Stimulated activated CD8-positive, alpha-beta memory T cell treated with anti-CD3 and anti-CD28 coated beads, Interleukin-7, amount 100 ng/mL, for 24 hours (primary cell): ENCODE results near the gene PCNT.

Experiments used
- DNase-seq: peaks from one replicate; pipeline ENCODE4 v3.0.0-alpha.2; 2020; ENCODE audit warnings: low read depth

Gene PCNT

DNA sequence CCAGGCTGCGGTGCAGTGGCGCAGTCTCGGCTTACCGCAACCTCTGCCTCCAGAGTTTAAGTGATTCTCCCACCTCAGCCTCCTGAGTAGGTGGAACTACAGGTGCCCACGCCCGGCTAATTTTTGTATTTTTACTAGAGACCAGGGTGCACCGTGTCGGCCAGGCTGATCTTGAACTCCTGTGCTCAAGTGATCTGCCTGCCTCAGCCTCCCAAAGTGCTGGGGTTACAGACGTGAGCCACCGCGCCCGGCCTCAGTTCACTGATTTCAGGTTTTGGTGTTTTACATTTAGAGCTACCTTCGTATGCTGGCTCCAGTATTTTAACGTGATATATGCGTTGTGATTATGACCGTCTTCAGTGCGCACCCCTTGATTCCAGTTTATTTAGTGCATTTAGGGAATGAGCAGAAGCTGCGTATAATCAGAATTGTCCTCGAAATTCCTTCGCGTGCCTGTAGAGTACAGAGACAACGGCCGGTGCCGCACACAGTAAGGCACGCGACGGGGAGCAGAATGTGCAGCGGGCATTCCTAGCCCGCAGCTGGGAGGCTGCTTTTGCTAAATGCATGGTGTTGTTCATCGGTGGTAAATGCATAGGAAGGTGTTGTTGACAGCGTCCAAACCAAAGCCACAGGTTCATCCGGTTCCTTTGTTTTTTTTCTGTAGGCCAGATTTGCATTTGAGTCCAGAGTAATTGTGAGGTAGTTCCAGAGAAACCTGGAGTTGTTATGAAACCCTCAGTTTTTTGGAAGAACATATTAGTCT lies 85.9 kb downstream of the PCNT start:
- DNase-seq = no peak

GRCh38 chr21:46410516-46410915 lies 86.6 kb downstream of the PCNT start:
- DNase-seq = no peak

GRCh38 chr21:46411236-46411635 lies 87.3 kb downstream of the PCNT start:
- no peak for DNase-seq

DNA sequence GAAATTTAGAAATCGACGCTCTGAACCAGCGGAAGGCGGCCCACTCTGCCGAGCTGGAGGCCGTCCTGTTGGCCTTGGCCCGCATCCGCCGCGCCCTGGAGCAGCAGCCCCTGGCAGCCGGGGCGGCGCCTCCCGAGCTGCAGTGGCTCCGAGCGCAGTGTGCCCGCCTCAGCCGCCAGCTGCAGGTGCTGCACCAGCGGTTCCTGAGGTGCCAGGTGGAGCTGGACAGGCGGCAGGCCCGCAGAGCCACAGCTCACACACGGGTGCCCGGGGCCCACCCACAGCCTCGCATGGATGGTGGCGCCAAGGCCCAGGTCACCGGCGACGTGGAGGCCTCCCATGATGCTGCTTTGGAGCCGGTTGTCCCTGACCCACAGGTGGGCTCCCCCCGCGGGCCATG lies 87.7 kb downstream of the PCNT start:
- no peak for DNase-seq

DNA sequence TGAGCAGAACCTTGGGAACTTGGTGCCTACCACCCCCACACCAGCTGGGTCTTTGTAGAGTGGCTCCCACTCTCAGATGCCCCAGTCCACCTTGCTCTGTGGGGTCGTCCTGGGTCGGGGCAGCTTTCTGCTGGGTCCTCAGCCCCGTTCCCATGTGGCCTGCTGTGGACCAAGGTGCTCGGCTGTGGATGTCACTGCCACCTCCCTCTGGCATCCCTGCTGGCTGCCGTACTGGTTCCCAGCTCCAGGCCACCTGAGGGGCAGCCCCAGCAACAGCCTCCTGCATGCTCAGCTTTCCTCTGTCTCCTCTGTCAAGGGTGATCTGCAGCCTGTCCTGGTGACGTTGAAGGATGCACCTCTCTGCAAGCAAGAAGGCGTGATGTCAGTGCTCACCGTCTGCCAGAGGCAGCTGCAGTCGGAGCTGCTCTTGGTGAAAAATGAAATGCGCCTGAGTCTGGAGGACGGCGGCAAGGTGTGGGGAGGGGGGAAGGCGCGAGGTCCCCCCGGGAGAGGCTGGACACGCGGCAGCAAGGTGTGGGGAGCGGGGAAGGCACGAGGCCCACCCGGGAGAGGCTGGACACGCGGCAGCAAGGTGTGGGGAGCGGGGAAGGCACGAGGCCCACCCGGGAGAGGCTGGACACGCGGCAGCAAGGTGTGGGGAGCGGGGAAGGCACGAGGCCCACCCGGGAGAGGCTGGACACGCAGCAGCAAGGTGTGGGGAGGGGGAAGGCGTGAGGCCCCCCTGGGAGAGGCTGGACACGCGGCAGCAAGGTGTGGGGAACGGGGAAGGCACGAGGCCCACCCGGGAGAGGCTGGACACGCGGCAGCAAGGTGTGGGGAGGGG lies 88.8 kb downstream of the PCNT start:
- no peak for DNase-seq

- no peak for DNase-seq
Observed at GRCh38 chr21:46413365-46413696, 89.4 kb downstream of the PCNT start.

DNA sequence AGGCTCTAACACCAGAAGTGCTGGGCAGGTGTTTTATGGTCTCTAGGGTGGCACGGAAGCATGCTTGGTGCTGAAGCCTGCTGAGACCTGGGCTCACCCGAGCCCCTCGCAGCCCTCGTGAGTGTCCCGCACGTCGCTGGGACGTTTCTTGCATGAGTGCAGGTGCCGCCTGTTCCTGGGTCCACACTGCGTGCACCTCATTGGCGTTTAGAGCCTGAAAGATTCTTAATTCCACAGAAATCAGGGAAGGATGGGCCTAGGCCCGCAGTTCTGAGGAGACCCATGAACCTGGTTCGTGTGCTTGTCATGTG lies 91.0 kb downstream of the PCNT start:
- no peak for DNase-seq

DNA sequence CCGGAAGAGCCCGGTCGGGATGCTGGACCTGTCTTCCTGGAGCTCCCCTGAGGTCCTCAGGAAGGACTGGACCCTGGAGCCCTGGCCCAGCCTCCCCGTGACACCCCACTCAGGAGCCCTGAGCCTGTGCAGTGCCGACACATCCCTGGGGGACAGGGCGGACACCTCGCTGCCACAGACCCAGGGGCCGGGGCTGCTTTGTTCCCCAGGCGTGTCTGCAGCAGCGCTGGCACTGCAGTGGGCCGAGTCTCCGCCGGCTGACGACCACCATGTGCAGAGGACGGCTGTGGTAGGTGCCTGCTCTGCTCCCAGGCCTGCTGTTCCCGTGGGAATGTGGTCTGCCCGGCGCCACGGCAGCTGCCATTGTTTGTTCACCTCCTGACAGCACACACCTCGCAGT lies 92.6 kb downstream of the PCNT start:
- no peak for DNase-seq

- no peak for DNase-seq
Observed at GRCh38 chr21:46418265-46418946, 94.5 kb downstream of the PCNT start.

DNA sequence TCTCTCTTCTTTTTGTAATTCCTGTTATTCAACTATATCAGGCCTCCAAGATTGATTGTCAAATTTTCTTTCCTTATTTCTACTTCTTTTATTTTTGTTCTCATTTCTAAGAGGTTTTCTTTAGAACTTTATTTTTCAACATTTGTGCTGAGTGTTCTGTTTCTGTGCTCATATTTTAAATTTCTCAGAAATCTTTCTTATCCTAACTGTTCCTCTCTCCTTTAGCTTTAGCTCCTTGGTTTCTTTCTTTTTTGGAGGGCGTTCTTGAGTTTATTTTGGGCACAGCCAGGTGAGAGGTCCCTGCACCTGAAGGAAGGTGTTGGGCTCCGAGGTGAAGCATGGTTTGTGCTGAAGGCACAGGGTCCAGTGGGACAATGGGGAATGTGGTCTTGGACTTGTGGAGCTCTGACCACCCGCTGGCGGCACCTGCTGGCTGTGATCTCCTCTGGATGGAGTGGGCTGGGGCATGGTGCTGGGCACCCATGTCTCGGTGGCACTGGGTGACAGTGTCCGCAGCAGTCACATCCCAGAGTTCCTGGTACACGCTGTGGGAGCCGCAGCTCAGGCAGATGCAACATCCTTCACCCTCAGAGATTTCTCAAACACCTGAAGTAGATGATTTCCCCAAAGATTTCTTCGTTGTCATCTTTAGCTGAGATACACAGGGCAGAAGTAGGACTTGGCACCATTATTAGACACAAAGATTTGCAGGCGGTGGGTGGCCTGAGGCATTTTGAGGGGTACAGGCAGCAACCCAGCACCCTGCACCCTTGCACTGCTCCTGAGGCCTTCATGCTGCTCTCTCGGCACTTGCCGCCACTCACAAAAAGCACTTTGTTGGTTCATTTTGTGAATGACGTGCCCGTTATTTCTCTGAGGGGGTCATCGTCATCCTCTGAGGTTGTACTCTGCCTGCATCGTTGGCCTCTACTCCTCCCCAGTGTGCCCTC lies 96.6 kb downstream of the PCNT start:
- no peak for DNase-seq

- no peak for DNase-seq
Observed at GRCh38 chr21:46421191-46421750, 97.3 kb downstream of the PCNT start.

GRCh38 chr21:46421756-46422555 lies 98.0 kb downstream of the PCNT start:
- no peak for DNase-seq

- no peak for DNase-seq
Observed at GRCh38 chr21:46422636-46423241, 98.8 kb downstream of the PCNT start.

- no peak for DNase-seq
Observed at GRCh38 chr21:46423546-46424038, 99.6 kb downstream of the PCNT start.

- no peak for DNase-seq
Observed at GRCh38 chr21:46424039-46424591, 100.2 kb downstream of the PCNT start.

DNA sequence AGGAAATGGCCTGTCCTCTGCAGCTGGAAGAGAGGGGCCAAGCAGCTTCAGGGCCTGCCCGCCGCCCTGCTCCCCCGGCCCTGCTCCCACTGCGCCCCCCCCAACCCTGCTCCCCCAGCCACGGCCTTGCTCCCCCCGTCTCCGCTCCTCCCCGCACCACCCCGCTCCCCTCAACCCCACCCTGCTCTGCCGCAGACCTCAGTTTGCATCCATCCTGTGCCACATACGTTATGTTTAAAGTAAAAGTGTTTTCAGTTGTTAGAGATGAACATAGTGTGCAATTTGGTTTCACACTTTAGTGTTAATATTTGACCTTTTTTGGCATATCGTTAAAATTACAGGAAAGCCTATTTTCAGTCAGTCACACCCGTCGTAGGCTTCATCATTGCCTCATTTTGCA lies 100.7 kb downstream of the PCNT start:
- DNase-seq = no peak

GRCh38 chr21:46425041-46425440 lies 101.1 kb downstream of the PCNT start:
- DNase-seq = no peak

- peak; percentile 46 for DNase-seq
Observed at GRCh38 chr21:46425571-46425970, 101.6 kb downstream of the PCNT start.

DNA sequence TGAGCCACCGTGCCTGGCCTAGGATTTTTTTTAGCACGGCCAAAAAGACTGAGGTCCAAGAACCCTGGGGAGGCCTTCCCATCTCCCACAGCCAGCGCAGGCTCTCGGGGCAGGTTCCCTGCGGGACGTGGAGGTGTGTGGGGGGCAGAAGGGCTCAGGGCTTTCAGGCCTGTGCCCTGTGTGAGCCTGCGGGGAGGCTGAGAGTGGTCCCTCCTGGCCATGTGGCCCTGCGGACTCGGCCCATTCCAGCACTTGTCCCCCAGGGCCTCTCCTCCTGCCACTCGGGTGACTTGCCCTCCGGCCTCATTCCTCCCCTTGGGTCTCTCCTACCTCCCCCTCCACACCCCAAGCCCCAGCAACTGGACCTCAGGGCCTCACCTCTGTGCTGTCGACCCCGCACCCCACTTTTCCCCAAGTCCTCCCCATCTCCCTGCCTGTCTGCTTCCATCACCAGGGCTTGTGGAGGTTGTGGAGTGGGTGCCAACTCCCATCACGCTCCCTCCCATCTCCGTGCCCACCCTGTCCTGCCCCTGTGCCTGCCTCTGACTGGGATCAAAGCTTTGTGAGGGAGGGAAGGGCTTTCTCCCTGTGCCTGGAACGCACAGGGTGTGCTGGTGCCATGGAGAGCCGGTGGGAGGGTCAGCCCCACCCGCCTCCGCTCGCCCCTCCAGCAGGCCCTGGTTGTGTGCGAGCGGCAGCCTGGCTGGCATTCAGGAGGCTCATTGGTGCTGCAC lies 102.5 kb downstream of the PCNT start:
- no peak for DNase-seq
